Stimulated activated CD8-positive, alpha-beta memory T cell treated with anti-CD3 and anti-CD28 coated beads, Interleukin-4, amount 100 ng/mL, for 1 hour (primary cell): ENCODE results near the gene FNBP1.
A peak's percentile ranks its signal among the peaks of the same experiment; 100 is the strongest.

ENCODE experiments used
- DNase-seq, 2 donors: peaks; one replicate each; pipeline ENCODE4 v3.0.0-alpha.2; 2020; ENCODE audit warnings: low read depth in 2 of 2, low spot score in 1 of 2

The FNBP1 gene

DNA sequence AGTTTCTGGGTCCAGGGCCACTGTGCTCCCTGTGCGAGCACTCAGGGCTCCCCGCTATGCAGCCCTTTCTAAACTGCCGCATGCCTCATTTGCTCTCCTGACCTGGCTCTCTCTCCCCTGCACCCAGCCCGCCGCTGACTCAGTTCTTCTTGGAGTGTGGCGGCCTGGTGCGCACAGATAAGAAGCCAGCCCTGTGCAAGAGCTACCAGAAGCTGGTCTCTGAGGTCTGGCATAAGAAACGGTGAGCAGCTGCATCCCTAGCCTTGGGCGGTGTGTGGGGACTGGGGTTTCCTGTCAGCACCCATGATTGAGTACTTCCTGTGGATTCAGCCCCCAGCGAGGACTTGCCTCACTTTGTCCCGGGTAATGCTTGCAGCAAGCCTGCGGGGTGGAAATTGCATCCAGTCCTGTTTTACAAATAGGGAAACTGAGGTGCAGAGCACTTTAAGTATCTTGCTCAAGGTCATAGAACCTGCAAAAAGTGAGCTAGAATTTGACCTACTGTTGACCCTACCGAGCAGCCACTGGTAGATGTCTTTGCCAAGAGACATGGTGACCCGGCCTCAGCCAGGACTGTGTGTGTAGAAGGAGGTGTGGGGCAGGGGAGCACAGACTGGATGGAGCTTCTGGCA is 179.8 kb downstream of the FNBP1 start:
- peak in 1 of 2 donors; percentile 57 for DNase-seq

- DNase-seq = no peak
Measured at GRCh38 chr9:129861447-129861827, 181.6 kb downstream of the FNBP1 start.

DNA sequence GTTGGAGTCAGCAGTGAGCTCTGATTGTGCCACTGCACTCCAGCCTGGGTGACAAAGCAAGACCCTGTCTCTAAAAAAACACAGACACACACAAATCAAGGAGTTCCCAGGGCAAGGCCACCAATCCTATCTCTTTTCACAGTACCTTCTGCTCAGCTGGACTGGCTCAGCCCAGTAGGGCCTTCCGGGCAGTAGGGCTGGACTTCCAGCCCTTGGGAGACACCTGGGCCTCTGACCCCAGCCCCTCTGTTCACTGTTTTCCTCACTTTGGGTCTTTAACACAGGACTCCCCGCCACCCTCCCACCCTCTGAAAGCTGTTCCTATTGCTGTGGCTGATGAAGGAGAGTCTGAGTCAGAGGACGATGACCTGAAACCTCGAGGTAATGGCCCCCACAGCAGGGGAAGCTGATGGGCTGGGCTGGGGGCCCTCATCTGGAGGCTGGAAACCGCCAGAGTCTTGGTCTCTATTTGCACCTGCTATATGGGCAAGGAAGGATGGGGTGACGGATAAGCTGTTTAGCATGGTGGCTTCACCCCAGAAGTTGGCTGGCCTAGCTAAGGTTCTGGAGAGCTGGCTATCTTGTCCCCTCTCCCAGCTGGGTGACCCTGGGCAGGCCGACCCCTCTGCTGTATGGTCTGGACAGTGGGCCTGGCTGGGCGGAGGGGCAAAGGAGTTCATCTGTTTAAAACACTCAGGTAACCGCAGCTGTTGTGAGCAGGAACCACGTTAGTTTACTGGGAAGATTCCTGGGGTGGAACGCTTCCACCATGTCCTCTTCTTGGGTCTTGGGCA is 182.1 kb downstream of the FNBP1 start:
- DNase-seq = no peak

DNA sequence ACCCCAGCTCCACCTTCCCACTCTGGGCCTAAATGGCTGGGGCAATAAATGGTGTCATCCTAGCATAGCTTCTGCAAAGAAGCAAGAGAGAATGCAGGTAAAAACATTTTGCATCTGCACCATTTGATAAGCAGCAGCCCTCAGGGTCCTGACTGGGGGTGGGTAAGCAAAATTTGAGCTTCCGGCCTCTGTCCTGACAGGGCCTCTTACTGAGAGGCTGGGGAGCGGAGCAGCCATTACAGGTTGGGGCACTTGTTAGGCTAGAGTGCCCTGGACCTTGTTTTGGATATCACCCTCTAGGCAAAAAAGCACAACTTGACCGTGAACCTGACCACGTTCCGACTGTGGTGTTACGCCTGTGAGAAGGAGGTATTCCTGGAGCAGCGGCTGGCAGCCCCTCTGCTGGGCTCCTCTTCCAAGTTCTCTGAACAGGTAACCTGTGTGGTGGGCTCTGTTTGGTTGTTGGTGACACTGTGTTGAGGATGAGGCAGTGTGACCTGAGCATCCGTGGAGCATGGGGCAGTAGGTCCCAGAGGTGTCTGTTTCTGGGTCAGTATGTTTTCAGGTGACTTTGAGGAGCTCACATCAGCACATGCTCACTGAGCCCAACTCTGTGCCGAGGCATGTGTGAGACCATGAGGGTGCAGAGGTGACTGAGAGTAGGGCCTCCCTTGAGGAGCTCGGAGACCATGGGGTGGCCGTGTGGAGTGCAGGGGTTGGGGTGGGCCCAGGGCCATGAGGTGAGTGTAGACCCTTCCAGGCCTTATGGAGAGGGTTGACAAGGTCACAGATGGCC is 184.6 kb downstream of the FNBP1 start:
- DNase-seq = no peak

DNA sequence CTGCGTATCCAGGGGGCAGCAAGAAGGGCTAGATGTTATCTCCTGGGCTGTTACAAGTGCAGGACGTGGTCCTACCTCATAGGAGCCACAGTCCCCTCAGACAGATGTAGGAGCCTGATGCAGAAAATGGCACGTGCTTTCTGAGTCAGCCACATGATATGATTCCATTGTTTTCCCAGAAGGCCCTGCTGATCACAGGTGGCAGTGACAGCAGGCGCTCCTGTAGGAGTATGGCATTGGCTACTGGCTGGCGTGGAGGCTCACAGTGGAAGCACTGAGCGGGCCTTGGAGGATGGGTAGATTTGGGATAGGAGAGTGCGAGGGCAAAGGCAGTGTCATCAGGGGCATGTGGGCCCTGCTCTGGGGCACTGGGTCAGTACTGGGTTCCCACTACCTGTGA is 185.8 kb downstream of the FNBP1 start:
- no peak for DNase-seq

DNA sequence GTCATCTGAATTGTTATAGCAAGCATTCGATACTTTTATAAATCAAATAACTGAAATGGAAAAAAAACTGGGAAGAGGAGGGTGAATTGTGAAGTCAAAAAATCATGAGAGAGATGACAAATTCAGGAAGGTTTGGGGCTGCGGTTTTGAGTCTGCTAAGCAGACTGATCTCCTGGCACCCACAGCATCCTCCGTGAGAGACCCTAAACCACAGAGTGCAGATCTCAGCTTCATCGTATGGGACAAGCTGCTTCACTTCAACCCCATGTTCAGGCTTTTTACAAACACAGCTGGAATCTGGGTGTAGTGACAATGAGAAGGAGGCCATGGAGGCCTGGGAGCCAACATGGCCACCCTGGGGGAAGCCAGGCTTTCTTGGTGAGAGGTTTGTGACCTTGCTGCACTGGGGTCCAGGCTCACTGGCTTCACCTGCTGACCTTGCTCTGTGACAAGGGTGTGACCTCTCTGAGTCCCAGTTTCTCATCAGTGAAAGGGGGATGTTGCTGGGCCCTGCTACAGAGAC is 188.3 kb downstream of the FNBP1 start:
- no peak for DNase-seq

GRCh38 chr9:129853614-129854013 is 189.4 kb downstream of the FNBP1 start:
- DNase-seq = no peak

- no peak for DNase-seq
Measured at GRCh38 chr9:129852579-129852978, 190.4 kb downstream of the FNBP1 start.

- DNase-seq = no peak
Measured at GRCh38 chr9:129851821-129852220, 191.2 kb downstream of the FNBP1 start.

GRCh38 chr9:129850821-129851550 is 192.0 kb downstream of the FNBP1 start:
- DNase-seq = no peak

DNA sequence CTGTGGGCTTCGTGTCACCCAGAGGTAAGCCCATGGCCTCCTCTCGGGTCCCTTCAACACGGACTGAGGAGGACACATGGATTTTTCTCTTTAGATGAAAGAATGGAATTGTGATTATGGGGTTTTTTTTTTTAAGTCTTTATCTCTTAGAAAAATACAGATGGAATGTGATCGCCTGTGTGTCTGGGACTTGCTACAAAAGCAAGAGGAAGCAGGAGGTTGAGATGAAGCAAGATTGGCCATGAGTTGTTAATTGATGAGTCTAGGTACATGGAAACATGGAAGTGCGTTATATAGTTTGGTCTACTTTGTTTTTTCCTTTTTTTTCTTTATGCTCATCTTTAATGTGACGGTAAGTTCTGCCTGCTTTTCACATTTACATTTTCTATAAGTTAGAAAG is 193.1 kb downstream of the FNBP1 start:
- DNase-seq = no peak

DNA sequence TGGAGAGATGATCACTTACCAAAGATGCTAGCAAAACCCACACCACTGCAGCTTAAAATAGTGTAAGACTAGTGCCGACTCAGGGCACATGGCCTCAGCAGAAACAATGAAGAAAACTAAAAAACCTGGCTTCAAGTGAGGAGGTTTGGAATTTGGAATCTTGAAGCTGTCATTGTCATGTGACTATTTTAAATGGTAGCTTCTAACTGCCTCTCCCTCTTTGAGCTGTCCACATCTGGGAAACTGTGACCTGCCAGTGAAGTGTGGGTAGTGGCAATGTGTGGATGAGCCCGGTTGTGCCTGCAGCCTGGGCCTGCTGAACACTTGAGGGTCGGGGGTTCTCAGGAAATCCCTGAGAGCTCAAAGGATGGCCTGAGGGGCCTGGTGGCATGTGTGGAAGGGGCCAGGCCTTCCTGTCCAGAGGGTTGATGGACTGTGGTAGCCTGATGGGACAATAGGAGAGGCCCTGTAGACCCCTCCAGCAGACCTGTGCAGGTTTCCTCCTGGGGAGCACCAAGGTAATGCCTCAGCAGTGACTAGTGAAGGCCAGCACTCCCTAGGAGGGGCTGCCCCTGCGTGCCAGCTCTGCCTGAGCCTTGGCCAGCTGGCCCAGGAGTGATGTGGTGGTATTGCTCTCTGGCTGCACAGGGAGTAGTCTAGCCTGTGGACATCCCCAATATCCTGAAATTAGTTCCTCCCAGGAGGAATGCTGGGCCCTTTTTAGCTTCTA is 194.1 kb downstream of the FNBP1 start:
- DNase-seq = no peak

DNA sequence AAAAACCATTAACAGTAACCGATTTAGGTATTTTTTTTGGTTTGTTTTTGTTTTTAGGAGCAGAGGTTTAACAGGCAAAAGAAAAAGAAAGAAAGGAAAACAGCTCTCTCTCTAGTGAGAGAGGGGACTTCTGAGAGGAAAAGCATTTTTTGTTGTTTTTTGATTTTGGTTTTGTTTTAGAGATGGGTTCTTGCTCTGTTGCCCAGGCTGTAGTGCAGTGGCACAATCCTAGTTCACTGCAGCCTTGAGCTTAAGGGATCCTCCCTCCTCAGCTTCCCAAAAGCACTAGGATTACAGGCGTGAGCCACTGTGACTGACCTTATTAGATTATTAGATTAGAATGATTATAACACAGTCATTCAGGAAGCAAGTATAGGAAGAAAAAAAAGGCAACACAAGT is 197.6 kb downstream of the FNBP1 start:
- no peak for DNase-seq

DNA sequence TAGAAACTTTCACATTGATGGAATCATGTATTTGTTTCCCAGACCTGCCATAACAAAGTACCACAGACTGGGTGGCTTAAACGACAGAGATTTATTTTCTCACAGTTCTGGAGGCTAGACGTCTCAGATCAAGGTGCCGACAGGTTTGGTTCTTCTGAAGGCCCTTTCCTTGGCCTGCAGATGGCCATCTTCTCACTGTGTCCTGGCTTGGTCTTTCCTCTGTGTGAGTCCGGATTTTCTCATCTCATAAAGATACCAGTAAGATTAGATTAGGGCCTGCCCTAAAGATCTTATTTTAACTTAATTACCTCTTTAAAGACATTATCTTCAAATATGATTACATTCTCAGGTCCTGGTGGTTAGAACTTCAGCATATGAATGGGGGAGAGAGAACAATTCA is 201.9 kb downstream of the FNBP1 start:
- DNase-seq = no peak

DNA sequence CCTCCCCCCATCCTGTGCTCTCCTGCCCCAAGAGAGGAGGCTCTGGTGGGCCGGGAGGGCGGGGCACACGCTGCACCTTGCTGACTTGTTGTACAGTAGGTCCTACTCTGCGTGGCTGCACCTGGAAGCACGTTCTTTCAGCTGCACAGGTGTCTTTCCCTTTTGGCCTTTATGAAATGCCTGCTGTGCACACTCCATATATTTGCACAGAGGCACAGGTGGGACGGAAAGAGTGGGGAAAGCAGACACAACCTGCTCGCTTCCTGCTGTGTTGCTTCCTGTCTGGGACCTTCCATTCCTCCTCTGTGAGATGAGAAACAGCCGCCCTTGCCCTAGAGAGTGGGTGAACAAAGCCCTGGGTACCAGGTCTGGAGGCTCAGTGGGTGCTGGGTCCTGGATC is 203.0 kb downstream of the FNBP1 start:
- DNase-seq = no peak

DNA sequence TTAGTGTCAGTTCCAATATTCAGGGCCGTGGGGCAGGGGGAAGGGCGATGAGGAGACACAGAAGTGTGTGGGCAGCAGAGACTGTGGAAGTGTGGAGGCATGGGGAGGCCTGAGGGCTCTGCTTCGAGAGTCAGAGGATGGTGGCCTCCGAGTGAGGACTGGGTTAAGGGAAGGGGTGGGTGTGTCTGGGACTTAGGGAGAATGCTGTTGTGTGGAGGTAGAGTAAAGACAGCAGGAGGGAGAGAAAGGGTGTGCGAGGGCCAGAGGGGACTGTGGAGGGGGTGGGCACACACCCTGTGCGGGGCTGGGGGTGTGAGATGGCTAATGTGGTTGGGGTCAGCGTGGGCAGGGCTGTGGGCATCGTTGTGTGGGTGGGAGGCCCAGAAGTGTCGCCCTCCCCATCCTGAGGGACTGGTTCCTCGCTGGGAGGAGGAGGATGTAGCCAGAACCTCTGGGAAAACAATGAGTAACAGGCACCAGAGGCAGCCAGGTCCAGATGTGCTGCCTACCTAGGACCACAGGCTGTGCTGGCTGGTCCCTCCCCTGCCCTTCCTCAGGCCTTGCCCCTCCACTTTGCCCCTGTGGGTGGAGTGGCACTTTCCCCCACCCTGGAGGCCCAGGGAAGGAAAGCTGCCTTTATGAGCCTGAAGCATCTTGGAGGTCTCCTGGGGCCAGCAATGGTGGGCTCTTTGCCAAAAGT is 203.5 kb downstream of the FNBP1 start:
- no peak for DNase-seq

- no peak for DNase-seq
Measured at GRCh38 chr9:129838707-129839259, 204.2 kb downstream of the FNBP1 start.
